Neural cell (in vitro differentiated cells): ENCODE measurements around the gene C1orf35.

Experiments used
- CTCF ChIP-seq: fragments of 450-650 bp; IDR thresholded peaks from 2 replicates; pipeline ENCODE4 v1.5.1; 2014; ENCODE audit warnings: antibody characterized with exemption, mild to moderate bottlenecking, moderate library complexity; ENCODE audit not compliant: poor library complexity, severe bottlenecking
- EP300 ChIP-seq: fragments of 450-650 bp; conservative IDR thresholded peaks from 2 replicates; pipeline ENCODE4 v1.6.1; 2014; ENCODE audit warnings: antibody characterized with exemption, mild to moderate bottlenecking, moderate library complexity; ENCODE audit not compliant: poor library complexity, severe bottlenecking

GRCh38 chr1:228118040-228118439, 14.9 kb upstream of the C1orf35 start:
- no peak for TF ChIP-seq CTCF
- TF ChIP-seq EP300 = no peak
